Naive B cell (primary cell): ENCODE measurements around the gene MASP2. TPM values are rescaled to one million over a fixed set of nuclear protein-coding genes. Genes with fewer than 3 reads are reported as not detected.
"Not testable (repeated sequence)": the region's sequence is repeated elsewhere in the genome, so short reads cannot be mapped to it uniquely, and the experiment has no call there.

Experiments
- ATAC-seq, 2 donors: fragments of 150-1000 bp; cut with Tn5 transposase; 2 replicates each; pipeline ENCODE4 v1.10.0; 2021; ENCODE audit warnings: low read depth in 2 of 2, mild to moderate bottlenecking in 2 of 2, moderate library complexity in 2 of 2
- DNase-seq: peaks from one replicate; pipeline ENCODE4 v3.0.0; 2022
- H3K27ac Mint-ChIP-seq, 6 donors: one replicate each; pipeline ENCODE4 v1.8.0; 2020 to 2022; ENCODE audit warnings: mild to moderate bottlenecking in 6 of 6, mixed read lengths in 6 of 6, moderate library complexity in 5 of 6, inconsistent platforms in 2 of 6
- H3K27me3 Mint-ChIP-seq, 3 donors: one replicate each; pipeline ENCODE4 v1.8.0; 2021 to 2022; ENCODE audit warnings: mixed read lengths in 3 of 3, mild to moderate bottlenecking in 1 of 3
- H3K36me3 Mint-ChIP-seq, 2 donors: one replicate each; pipeline ENCODE4 v1.8.0; 2020 to 2022; ENCODE audit warnings: mixed read lengths in 2 of 2, inconsistent platforms in 1 of 2, mild to moderate bottlenecking in 1 of 2
- H3K4me1 Mint-ChIP-seq, 3 donors: one replicate each; pipeline ENCODE4 v1.8.0; 2020 to 2022; ENCODE audit warnings: mixed read lengths in 3 of 3, inconsistent platforms in 1 of 3, mild to moderate bottlenecking in 1 of 3, moderate library complexity in 1 of 3
- H3K4me3 Mint-ChIP-seq, 8 donors: one replicate each; pipeline ENCODE4 v1.8.0; 2020 to 2022; ENCODE audit warnings: mild to moderate bottlenecking in 8 of 8, mixed read lengths in 8 of 8, moderate library complexity in 8 of 8, inconsistent platforms in 2 of 8
- H3K9me3 Mint-ChIP-seq, 7 donors: one replicate each; pipeline ENCODE4 v1.8.0; 2020 to 2022; ENCODE audit warnings: mixed read lengths in 7 of 7, mild to moderate bottlenecking in 5 of 7, inconsistent platforms in 2 of 7, moderate library complexity in 1 of 7
- polyA plus RNA-seq, 6 donors: library from polyadenylated mRNA; unstranded; fragments of 300-500 nt; fragmentation: Illumina TruSeq; gene quantifications; one replicate each; pipeline ENCODE4 v1.2.3, GENCODE V29; 2021; ENCODE audit warnings: low read depth in 6 of 6

Gene MASP2
- polyA plus RNA-seq, 6 donors from 2014 or later = 0.10 to 0.26 TPM; not detected in 4

GRCh38 chr1:11019971-11020370 lies 27.1 kb downstream of the MASP2 start:
- H3K36me3 Mint-ChIP-seq = peaks cover 20 to 26% of the 10 kb centered on the region in 2 donors

GRCh38 chr1:11019358-11019757 lies 27.7 kb downstream of the MASP2 start:
- DNase-seq = not testable (repeated sequence)

More at GRCh38 chr1:11019971-11020370, 27.1 kb downstream of the MASP2 start:
- Mint-ChIP-seq H3K4me3 (no peak overlapping the region), H3K27ac (peak overlapping the region in 1 of 6 donors; percentile 52), H3K4me1 (peaks cover 21 to 33% (median 33%) of the 10 kb centered on the region in 3 donors), H3K9me3 (no peaks in the 10 kb centered on the region), H3K27me3 (no peaks in the 10 kb centered on the region)
- DNase-seq (no peak), ATAC-seq (no peak)

DNA sequence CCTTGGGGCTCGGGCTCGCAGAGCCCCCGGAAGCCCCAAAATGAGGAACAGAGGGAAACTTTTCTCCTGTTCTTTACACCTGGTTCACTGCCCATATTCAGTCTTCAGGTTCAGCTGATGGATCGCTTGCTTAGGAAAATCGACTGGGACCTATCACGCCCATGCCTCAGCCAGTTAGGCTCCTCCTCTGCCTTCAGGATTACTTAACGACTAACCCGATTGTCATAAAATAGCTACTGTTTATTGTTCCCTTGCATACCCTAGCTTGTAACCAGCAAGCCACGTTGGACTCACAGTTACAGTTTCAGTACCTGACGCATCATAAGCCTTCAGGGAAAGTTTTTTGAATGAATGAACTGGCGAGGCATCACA lies 33.9 kb downstream of the MASP2 start:
- peaks cover 14 to 34% (median 14%) of the 10 kb centered on the region in 3 donors for H3K4me1 Mint-ChIP-seq
- H3K9me3 Mint-ChIP-seq = no peaks in the 10 kb centered on the region
- peak overlapping the region; percentile 36 to 98 (median 82) for H3K27ac Mint-ChIP-seq
- DNase-seq (no peak), ATAC-seq (no peak)
- H3K27me3 Mint-ChIP-seq = no peaks in the 10 kb centered on the region
- peaks cover 0 to 4% of the 10 kb centered on the region in 2 donors for H3K36me3 Mint-ChIP-seq
- peak overlapping the region; percentile 86 to 96 (median 93) for H3K4me3 Mint-ChIP-seq

More at GRCh38 chr1:11019358-11019757, 27.7 kb downstream of the MASP2 start:
- H3K9me3 Mint-ChIP-seq, H3K27ac Mint-ChIP-seq, ATAC-seq, H3K27me3 Mint-ChIP-seq: not testable (repeated sequence)
- Mint-ChIP-seq H3K4me3 (peak overlapping the region in 1 of 8 donors; percentile 9), H3K36me3 (peaks cover 20 to 23% of the 10 kb centered on the region in 2 donors), H3K4me1 (peaks cover 21 to 39% (median 33%) of the 10 kb centered on the region in 3 donors)

- H3K4me3 Mint-ChIP-seq = peak within 1 kb of the TSS; percentile 86 to 96 (median 93)
- DNase-seq = peak; percentile 94
- peaks cover 0 to 4% of the 10 kb centered on the region in 2 donors for H3K36me3 Mint-ChIP-seq
- H3K9me3 Mint-ChIP-seq = no peaks in the 10 kb centered on the region
- peaks cover 12 to 32% (median 13%) of the 10 kb centered on the region in 3 donors for H3K4me1 Mint-ChIP-seq
- peak; percentile 81 to 82 for ATAC-seq
- H3K27me3 Mint-ChIP-seq = no peaks in the 10 kb centered on the region
- H3K27ac Mint-ChIP-seq = peak within 1 kb of the TSS; percentile 96 to 99 (median 98)
Measured at GRCh38 chr1:11012260-11013159, 34.5 kb downstream of the MASP2 start, which contains the start of gene TARDBP. Gene TARDBP, plus strand, starts transcription at chr1:11012654. Its CDS starts 1,074 bp downstream, at chr1:11013728.

DNA sequence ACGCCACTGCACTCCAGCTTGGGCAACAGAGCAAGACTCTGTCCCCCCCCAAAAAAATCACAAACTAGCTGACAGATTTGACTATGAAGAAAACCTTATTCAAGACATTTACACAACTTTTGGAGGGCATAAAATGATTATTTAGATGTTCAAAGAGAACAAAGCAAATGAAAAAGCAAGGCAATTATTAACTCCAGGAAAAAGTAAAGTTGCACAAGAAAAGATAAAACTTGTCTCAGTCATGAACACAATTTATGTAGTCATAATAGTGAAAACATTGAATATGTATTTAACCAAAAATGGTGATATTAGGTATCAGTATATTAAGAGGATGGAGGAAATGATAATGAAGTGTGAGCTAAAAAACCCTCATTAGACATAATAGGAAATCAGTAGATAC lies 46.5 kb downstream of the MASP2 start:
- peaks cover 0 to 24% (median 11%) of the 10 kb centered on the region in 7 donors for H3K9me3 Mint-ChIP-seq
- H3K36me3 Mint-ChIP-seq = no peaks in the 10 kb centered on the region
- H3K4me3 Mint-ChIP-seq = no peak overlapping the region
- ATAC-seq = no peak
- no peak overlapping the region for H3K27ac Mint-ChIP-seq
- H3K4me1 Mint-ChIP-seq = no peaks in the 10 kb centered on the region
- no peak for DNase-seq
- no peaks in the 10 kb centered on the region for H3K27me3 Mint-ChIP-seq

DNA sequence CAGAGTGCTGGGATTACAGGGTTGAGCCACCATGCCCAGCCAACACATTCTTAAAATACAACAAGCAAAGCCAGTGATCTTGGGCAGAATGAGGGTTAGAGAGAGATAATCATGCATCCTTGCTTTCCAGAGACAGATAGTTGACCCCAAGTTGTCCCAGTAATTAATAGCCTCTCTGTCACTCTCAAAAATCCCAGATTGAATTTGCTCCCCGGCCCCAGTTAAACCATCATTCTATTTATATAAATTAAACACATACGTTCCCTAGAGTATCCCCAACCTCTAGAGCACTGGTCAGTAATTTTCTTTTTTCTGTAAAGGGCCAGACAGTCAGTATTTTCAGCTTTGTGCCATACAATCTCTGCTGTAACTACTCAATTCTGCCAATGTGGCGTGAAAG lies 50.9 kb downstream of the MASP2 start:
- H3K9me3 Mint-ChIP-seq = peaks cover 0 to 23% (median 11%) of the 10 kb centered on the region in 7 donors
- H3K27ac Mint-ChIP-seq = no peak overlapping the region
- H3K4me3 Mint-ChIP-seq = no peak overlapping the region
- DNase-seq = no peak
- H3K27me3 Mint-ChIP-seq = no peaks in the 10 kb centered on the region
- no peaks in the 10 kb centered on the region for H3K36me3 Mint-ChIP-seq
- H3K4me1 Mint-ChIP-seq = no peaks in the 10 kb centered on the region
- ATAC-seq = no peak

- Mint-ChIP-seq H3K4me1 (peaks cover 0 to 2% (median under 1%) of the 10 kb centered on the region in 3 donors), H3K9me3 (no peaks in the 10 kb centered on the region), H3K27me3 (peaks cover 0 to 6% (median 0%) of the 10 kb centered on the region in 3 donors), H3K4me3 (no peak overlapping the region), H3K36me3 (no peaks in the 10 kb centered on the region), H3K27ac (no peak overlapping the region)
- DNase-seq (no peak), ATAC-seq (no peak)
Measured at GRCh38 chr1:10992864-10993263, 54.2 kb downstream of the MASP2 start.

DNA sequence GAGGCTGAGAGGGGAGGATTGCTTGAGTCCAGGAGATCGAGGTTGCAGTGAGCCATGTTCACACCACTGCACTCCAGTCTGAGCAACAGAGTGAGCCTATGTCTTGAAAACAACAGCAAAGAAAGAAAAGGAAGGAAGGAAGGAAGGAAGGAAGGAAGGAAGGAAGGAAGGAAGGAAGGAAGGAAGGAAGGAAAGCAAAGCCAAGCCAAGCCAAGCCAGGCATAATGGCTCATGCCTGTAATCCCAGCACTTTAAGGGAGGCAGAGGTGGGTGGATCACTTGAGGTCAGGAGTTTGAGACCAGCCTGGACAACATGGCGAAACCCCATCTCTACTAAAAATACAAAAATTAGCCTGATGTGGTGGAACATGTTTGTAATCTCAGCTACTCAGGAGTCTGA lies 55.0 kb downstream of the MASP2 start:
- H3K27me3 Mint-ChIP-seq, H3K27ac Mint-ChIP-seq, H3K36me3 Mint-ChIP-seq, H3K9me3 Mint-ChIP-seq, DNase-seq, ATAC-seq: not testable (repeated sequence)
- Mint-ChIP-seq H3K4me1 (peaks cover 0 to 11% (median 8%) of the 10 kb centered on the region in 3 donors), H3K4me3 (peak overlapping the region in 1 of 8 donors; percentile 74)

- Mint-ChIP-seq H3K9me3 (no peaks in the 10 kb centered on the region), H3K4me3 (no peak overlapping the region), H3K27ac (no peak overlapping the region), H3K4me1 (peaks cover 3 to 15% (median 12%) of the 10 kb centered on the region in 3 donors), H3K36me3 (no peaks in the 10 kb centered on the region), H3K27me3 (peaks cover 0 to 6% (median 1%) of the 10 kb centered on the region in 3 donors)
- no peak for ATAC-seq
- no peak for DNase-seq
Measured at GRCh38 chr1:10990828-10991227, 56.2 kb downstream of the MASP2 start.

DNA sequence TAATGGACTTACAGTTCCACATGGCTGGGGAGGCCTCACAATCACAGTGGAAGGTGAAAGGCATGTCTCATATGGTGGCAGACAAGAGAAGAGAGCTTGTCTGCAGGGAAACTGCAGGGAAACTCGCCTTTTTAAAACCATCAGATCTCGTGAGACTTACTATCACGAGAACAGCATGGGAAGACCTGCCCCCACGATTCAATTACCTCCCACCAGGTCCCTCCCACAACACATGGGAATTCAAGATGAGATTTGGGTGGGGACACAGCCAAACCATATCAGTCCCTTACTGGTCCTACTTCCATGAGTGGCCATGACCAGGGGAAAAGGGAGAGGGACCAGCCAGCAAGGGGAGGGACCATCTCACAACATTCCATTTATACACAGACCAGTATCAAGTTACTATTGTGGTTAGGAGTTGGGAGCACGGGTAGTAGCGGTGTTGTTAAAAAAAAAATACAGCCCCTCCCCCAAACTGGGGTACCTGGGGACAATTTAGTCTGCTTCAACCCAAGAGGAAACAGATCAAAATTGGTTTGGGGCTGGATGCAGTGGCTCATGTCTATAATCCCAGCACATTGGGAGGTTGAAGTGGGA lies 57.0 kb downstream of the MASP2 start:
- Mint-ChIP-seq H3K27ac (peak overlapping the region in 1 of 6 donors; percentile 39), H3K4me1 (peaks cover 4 to 18% (median 18%) of the 10 kb centered on the region in 3 donors)
- not testable (repeated sequence) for ATAC-seq, H3K9me3 Mint-ChIP-seq, DNase-seq, H3K27me3 Mint-ChIP-seq, H3K36me3 Mint-ChIP-seq, H3K4me3 Mint-ChIP-seq

GRCh38 chr1:10989095-10989494 lies 57.9 kb downstream of the MASP2 start:
- Mint-ChIP-seq H3K27ac (no peak overlapping the region), H3K4me3 (no peak overlapping the region), H3K9me3 (no peaks in the 10 kb centered on the region)

DNA sequence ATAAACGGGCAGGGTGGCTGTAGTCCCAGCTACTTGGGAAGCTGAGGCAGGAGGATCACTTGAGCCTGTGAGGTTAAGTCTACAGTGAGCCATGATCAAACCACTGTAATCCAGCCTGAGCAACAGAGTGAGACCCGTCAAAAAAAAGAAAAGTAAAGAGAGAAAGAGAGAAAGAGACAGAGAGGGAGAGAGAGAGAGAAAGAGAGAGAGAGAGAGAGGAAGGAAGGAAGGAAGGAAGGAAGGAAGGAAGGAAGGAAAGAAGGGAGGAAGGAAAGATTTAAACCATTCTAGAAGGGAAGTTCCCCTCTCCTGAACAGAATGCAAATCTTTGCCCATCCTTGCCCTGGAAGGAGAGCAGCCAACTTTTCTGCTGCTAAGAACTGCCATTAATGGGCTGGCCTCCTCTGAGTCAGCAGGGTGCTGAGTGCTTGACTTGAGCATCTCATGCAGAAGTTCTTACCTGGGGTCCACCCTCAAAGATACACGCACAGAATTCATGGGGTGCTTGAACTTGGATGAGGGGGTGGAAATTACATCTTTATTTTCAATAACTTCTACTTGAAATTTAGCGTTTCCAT lies 59.1 kb downstream of the MASP2 start:
- no peak overlapping the region for H3K4me3 Mint-ChIP-seq
- ATAC-seq (no peak), DNase-seq (no peak)
- no peaks in the 10 kb centered on the region for H3K36me3 Mint-ChIP-seq
- H3K9me3 Mint-ChIP-seq = no peaks in the 10 kb centered on the region
- peaks cover 4 to 18% (median 18%) of the 10 kb centered on the region in 3 donors for H3K4me1 Mint-ChIP-seq
- peaks cover 0 to 6% (median 3%) of the 10 kb centered on the region in 3 donors for H3K27me3 Mint-ChIP-seq
- H3K27ac Mint-ChIP-seq = no peak overlapping the region

More at GRCh38 chr1:10989095-10989494, 57.9 kb downstream of the MASP2 start:
- Mint-ChIP-seq H3K4me1 (peaks cover 4 to 18% (median 18%) of the 10 kb centered on the region in 3 donors), H3K36me3 (no peaks in the 10 kb centered on the region), H3K27me3 (peaks cover 0 to 6% (median 3%) of the 10 kb centered on the region in 3 donors)
- no peak for DNase-seq
- no peak for ATAC-seq

DNA sequence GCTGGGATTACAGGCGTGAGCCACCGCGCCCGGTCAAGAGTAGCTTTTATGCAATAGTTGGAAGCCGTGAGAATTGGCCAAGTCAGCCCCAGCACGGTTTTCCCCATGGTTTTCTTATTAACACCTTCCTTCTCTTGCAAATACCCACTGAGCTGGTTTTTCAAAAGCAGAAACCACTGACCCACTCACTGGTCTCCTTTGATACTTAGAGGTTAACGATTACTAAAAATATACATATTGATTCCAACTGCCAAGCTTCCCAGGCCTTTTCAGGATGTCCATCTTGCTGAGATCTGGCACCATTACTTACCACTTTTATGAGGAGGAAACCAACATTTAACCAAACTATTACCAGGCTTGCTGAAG lies 60.5 kb downstream of the MASP2 start:
- Mint-ChIP-seq H3K27me3 (peaks cover 3 to 15% (median 6%) of the 10 kb centered on the region in 3 donors), H3K36me3 (no peaks in the 10 kb centered on the region), H3K27ac (peak overlapping the region in 1 of 6 donors; percentile 39), H3K4me1 (peaks cover 4 to 18% (median 18%) of the 10 kb centered on the region in 3 donors), H3K9me3 (no peaks in the 10 kb centered on the region), H3K4me3 (no peak overlapping the region)
- ATAC-seq (no peak), DNase-seq (no peak)
